HG03378 (cell line): ENCODE results near the gene ITGA11.

Experiments
- ATAC-seq: cut with Tn5 transposase; IDR thresholded peaks from one replicate; pipeline ENCODE4 v1.9.1; 2021; ENCODE audit warnings: mild to moderate bottlenecking, moderate library complexity; ENCODE audit not compliant: unreplicated experiment

ITGA11 gene

DNA sequence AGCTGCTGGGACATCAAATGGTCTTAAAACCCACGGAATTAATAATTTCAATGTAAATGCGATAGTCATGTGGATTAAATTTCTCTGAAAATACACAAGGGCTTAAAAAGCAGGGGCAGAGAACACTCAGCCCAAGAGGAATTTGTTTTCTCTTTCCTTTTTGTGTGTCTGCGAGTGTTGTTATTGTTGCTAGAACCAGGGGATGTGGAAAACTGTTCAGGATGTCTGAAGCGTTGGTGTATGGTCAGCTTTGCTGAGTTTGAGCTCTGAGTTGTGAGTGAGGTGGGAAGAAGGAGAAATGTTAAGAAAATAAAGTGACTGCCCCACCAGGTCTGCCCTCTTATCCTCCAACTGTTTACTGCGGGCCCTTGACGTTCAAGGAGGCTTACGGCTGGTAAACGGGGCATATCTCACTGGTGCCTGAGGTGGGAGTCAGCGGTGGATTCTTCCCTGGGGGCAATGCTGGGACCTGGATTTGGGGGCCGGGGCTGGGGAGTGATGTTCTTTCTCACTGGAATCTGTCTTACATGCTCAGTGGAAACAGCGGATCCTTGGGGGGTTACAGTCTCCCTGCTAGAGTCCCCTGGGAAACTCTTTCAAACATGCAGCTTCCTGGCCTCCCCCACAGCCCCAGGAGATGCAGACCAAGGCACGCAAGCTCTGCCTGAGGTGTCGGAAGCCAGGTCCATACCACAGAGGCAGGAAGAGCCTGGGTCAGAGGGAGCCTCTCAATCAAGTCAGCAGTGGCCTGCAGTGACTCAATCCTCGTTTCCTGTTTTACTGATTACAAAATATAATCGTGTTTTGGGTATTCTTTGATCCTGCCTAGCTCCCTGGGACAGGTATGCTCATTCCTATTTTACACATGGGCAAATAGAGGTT is 41.8 kb downstream of the ITGA11 start:
- ATAC-seq: no peak

DNA sequence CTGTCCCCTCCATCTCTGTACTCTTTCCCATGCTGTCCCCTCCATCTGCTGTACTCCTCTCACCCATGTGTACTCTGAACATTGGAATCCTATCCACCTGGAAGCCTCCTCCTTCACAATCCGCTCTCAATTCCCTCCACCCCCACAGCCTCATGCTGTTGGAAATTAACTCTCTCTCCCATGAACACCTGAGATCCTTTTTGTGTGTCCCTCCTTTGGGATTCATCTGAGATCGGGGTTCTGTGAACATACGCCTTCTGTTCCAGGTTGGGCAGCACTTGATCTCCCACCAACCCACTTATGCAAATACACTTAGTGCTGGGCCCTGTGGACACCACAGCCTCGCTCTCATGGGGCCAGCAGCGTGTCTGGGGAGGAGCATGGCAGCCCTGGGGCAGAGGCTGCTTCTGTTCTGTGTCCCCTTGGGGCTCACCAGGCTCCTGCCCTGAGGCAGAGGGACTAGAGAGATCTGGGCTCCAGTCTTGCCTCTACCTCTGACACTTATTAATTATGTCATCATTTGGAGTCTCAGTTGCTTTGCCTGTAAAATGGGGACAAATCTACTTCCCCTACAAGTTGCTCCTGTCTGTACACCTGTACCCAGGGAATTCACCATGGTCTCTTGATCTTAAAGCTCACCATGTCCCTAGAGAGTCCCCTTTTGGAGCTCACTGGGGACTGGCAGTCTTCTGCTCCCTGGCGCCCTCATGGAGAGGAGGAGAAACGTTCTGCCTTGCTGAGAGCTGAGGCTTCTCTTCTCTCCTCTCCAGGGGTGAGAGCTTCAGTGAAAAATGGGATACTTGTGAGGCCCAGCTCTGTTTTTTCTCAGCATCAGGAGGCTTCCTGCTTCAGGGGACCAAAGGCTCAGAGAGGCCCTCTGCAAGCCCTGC is 42.7 kb downstream of the ITGA11 start:
- no peak for ATAC-seq

DNA sequence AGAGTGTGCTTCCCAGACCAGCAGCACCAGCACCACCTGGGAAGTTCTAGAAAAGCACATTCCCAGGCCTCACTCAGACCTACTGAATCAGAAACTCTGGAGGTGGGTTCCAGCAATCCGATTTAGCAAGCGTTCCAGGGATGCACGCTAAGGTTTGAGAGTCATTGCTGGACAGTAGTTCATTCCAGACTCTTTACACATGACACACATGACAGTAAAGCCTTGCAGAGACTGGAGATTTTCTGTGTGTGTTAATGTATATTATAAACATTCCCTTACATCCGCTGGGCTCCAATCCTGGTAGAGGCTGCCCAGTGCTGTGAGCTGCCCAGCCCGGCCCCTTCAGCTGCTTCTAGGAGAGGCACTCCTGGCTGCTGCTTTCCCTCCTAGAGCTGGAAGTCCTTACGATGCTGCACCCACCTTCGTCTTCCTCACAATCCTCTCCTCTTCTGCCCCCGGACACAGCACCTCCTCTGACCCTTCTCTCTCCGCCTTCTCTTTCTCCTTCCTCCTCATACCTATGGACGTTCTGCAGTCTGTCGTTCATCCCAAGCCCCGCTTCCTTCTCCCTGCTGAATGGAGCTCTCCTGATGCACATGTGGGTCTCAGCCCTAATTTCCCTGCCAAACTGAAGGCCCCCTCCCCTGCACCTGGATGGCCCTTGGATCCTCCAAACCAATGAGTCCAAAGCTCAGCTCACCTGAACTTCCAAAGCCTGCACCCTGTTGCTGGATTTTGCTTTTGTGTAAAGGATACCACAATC is 44.4 kb downstream of the ITGA11 start:
- no peak for ATAC-seq

DNA sequence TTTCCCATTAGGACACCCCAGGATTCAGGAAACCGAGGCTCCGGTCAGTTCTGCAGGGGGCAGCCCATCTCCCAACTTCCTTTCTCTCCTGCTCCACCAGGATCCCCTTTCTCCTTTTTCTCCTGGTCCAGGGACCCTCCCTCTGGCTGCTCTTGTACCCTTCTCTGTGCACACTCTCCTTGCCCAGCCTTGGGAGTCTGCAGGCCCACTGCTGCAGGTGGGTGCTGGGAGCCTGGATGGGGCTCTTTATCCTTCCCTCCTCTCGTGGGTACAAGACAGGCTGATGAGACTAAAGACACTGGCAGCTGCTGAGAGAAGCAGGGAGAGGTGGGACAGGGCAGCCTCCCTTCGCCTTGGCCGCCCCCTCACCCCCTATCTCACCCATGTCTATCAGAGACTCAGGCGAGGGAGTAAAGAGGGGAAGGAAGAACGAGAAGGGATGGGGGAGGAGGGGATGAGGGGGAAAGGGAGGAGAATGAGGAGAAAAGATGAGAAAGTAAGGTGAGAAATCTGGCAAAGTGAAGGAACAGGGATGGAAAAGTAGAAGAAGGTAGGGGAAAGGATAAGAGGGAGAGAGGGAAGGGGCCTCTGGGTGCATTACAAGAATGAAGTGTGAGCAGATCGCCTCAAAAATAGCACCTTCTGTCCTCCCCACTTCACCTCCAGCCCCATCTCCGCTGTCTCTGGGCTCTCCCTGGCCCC is 45.2 kb downstream of the ITGA11 start:
- ATAC-seq: no peak

DNA sequence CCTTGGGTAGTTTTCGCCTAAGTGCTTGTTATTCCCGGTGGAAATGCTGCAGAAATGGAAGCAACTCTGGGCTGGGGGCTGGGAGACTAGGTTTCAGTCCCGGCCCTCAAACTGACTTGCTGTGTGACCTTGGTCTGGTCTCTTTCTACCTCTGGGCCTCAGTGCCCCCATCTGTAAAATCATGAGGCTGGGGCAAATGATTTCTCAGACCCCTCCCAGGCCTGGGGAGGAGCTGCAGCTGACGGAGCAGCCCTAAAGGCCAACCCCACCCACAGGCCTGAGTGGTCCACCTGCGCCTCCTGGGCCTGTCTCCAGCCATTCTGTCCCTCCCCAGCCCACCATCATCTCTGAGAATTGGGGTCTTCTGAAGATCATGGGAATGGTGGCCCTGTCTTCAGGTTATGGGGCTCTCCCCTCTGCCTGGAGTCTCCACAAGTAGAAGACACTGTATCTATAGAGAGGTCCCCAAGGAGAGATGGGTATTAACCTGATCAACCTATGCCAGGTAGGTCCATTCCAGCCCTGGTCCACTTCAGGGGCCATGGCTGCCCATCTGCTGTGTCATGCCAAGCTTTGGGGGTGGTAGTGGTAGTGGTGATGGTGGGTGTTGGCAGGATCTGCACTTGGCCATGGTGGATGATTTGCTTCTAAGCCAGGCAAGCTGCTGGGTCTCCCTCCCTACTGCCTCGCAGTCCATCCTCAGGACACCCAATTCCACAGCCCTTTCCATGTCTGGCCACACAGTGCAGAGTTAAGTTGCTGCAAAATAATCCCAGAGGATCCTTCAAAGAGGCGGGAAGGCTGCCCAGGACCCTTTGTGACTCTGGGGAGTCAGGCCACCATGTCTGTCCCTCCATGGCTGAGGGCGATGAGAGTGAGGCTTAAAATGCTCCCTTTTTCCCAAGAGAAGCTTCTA is 46.0 kb downstream of the ITGA11 start:
- no peak for ATAC-seq

DNA sequence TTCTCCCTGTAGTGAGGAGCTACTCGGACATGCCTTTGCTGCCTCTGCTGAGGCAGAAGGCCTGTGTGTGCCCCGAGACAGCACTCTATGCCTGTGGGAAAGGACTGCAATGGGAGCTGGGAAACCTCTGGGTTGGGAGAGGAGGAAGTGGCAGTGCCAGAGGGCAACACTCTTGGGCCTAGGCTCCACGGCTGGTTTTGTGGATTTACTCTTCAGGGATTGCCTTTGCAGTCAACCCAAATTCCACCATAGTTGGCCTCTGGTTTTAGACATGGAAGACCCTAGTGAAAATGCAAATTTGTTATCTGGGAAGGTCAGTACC is 46.8 kb downstream of the ITGA11 start:
- no peak for ATAC-seq

DNA sequence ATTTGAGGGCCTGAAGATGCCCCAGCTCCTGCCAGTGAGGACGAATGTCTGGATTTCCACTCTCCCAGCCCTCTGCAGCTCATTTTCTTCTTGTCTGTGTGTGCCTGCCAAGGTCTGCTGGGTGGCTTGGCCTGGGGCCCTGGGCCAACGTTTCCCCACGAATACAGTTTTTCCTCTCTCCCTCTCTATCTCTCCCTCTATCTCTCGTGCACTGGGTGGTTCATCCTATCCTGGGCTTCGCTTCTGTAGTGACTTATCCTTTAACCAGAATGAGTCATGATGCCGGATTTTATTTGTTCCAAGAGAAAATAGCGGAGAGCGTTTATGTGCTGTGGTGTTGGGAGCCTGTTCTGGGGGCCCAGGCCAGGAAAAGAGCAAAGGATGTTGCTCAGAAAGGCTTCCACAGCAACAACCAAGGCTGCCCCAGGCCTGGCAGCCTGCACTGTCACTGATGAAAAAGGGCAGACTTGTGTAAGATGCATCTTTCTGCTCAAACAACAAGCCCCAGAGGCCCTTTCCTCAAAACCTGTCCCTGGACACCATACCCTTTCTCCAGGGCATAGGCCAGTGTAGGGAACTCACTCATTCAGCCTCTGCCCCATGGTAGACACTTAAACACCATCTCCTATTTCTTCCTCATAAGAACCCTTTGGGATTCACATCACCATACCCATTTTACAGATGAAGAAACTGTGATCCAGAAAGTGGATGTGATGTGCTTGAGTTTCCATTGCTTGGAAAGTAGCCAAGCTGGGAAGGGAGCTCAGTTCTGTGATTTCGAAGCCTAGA is 47.3 kb downstream of the ITGA11 start:
- no peak for ATAC-seq

DNA sequence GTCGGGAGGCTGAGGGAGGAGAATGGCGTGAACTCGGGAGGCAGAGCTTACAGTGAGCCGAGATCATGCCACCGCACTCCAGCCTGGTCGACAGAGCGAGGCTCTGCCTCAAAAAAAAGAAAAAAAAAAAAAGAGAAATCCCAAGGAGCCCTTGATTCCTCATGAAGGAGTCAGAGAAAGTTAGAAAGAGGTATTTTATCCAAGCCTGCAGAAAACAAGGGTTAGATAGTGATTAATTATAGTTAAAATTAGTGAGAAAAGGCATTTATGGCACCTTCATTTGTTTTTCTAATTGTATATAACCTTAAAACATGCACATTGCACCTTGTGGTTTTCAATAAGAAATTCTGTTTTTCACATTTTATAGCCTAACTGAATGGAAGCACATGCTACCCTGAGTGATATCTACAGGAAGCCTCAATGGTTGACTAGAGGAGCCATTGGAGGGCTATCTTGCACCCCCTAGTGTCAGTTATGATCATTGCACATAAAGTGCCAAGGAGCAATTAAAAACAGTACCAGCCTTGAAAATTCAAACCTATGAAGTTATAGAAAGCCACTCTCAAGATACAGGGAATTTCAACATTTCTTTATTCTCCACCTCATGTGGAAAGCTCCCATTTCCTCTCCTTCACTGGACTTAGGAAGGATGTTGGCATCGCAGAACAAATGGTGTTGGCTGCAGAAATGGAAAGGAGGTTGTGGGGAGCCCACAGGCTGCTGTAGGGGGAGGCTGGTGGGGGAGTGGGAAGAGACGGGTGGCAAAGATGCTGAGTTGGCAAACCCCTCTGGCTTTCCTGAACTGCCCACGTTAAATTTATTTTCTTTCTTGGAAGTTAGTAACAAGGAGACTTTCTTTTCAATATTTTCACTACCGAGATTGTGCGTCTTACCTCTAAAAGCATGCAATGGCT is 48.5 kb downstream of the ITGA11 start:
- ATAC-seq: no peak

DNA sequence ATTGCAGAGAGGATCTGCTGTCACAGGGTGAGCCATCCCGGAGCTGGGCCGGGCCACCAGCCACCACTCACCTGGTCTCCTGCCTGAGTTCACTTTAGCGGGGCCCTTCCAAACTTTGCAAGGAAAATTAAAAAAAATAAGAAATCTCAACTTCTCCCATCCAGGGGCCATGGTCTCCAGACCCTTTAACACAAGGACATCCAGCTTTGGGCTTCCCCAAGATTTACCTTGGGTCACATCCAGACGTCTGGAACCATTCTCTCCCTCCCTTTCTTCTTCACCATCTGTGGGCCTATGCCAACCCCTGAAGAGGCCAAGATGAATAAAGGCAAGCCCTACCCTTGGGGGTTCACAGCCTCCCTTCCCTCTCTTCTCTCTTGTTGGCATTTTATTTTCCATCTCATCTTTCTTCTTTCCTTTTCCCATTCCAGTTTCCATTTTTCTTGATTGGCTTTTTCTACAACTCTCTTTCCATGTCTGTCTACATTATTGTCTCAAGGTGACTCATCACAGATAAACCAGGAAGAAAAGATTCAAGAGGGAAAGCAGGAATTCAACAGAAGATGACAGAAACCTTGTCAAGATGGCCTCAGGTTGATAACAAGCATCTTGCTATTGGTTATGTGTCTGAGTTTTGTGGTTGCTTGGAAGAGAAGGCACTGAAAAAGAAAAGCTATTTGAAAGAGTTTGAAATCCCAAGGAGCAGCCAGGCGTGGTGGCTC is 49.5 kb downstream of the ITGA11 start:
- no peak for ATAC-seq

DNA sequence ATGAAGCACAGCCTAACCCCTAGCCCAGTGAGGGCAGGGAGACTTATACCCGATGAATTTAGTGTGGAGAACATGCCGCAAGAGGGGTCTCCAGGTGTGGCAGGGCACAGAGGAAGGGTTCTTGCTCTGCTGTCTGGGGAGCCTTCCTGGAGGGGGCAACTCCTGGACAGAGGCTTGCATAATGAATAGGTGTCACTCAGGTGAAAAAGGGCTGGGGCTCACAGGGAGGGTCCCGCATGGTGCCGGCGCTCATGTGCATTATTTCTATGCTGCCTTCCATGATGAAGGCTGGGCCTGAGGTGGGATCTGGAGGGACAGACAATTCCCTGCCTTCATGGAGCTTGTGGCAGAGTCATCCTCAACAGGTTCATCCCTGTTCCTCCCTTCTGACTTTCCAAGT is 51.5 kb downstream of the ITGA11 start:
- no peak for ATAC-seq

DNA sequence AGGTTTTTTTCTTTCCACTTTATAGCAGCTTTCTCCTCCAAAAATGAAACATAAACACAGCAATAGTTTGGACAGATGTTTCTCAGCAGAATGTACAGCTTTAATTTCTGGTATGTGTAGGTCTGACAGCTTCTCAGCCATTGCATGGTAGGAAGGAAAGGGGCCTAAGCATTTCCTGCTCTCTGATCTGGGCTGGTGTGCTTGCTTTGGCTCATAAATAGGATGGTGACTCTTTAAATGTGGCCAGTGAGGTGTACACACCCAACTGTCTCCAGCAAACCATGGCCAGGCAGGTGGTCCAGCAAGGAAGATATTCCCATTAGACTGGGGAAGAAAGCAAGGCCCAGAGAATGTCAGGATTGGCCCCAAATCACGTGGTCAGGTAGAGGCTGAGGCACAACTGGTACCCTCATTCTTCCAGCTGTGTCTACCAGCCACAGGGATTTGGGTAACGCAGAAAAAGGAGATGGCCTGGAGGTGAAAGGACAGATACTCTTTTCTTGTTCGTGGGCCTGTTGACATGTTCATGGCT is 52.1 kb downstream of the ITGA11 start:
- no peak for ATAC-seq

DNA sequence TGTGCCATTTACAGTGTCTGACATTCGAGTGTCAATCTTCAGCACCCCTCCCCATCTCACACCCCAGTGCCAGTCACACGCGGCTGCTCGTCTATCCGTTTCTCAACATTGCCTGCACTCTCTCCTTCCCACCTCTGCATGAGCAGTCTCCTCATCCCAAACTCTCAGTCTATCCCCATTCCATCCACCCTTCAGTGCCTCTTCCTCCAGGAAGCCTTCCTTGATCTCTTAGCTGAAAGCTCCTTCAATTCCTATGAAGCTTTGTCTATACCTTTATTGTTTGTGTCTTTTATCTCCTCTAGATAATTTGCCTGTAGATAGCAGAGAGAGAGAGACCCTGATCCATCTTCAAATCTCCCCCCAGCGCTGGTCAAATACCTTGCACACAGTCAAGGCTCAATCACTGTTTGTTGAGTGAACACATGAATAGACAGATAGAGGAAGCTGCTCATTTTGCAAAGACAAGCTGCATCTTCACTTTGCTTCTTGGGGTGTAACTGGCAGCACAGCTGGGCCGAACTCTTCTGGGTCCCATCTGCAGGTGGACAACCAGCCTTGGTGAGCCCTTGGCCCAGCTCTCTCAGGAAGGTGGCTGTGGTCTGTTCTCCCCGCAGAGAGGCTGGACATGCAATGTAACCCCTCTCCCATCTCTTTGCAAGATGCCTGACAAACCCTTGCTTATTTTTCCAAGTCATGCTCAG is 52.8 kb downstream of the ITGA11 start:
- ATAC-seq: no peak

DNA sequence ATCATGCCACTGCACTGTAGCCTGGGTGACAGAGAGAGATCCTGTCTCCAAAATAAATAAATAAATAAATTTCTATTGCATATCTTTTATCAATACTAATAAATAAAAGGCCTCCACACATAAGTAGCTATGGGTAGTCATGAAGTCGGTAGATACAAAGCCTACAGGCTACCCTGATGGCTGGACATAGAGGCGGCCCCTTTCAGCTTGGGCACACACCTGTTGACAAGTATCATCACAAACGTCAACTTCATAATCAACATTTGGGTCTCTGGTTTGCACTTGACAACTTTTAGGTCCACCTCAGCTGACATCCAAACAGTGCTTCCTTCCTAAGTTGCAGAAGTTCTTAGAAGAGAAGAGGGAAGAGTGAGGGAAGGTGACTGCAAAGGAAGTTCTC is 53.4 kb downstream of the ITGA11 start:
- ATAC-seq: no peak

DNA sequence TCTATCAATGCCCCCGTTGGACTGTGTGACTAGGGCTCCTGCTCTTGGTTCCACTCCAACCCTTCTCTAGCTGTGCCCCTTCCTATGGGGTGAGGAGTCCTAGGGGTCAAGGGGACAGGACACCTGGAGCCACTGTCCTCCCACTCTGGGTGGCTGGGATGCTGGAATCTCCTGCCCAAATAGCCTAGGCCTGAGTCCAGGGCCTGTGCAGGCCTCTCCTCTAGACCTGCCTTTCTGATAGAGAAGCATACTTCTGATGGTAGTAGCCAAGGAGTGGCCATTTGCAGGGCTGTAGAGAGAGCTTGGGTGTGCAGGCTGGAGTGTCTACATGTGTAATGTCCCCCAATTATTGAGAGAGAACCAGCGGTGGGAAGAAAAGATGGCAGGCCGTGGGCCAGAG is 54.2 kb downstream of the ITGA11 start:
- no peak for ATAC-seq

DNA sequence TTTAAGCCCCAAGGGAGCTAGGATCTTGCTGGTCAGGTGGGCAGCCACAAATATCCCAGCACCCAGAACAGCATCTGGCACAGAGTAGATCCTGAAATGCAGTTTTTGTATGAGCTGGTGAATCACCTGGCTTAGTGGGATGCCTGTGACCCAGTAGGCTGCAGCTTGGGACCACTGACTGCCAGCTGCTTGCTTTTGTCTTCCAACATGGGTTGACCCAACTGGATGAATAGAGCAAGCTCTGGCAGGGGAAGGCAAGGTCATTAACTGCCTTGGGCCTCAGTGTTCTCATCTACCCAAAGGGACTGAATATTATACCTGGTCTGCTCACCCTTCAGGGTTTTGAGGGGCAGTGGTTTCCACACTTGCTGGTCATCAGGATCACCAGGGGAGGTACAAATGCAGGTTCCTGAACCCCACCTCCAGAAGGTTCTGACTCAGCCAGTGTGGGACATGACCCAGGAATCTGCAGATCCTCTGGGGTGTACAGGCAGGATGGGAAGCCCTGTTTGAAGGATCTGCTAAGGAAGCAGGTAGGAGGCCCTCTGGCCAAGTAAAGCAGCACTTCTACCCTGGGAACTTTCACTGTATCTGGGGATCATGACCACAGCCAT is 55.4 kb downstream of the ITGA11 start:
- no peak for ATAC-seq

DNA sequence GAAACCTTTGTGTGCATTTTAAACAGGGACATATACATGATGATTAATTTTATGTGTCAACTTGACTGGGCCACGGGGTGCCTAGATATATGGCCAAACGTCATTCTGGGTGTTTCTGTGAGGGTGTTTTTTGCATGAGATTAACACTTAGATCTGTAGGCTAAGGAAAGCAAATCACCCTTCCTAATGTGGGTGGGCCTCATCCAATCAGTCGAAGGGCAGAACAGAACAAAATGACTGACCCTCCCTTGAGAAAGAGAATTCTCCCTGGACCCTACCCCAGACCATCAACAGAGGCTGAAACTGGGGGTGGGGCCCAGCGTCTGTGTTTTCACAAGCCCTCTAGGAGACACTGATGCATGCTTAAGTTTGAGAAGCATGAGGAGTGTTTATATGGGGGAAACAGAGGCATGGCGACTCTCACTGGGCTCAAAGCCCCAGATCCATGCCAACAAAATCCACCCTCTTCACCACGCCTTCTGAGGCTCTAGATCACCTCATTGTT is 56.2 kb downstream of the ITGA11 start:
- no peak for ATAC-seq
